ENCODE data around the gene NUB1. TPM values are rescaled to one million over a fixed set of nuclear protein-coding genes. Genes with fewer than 3 reads are reported as not detected.

NUB1 gene
- total RNA-seq, 1 experiment from 2014 or later: 48.5 TPM

GRCh38 chr7:151394076-151395035 is 52.7 kb downstream of the NUB1 start:
- Histone ChIP-seq H3K18ac (ENCODE audit: insufficient read length, low read depth, low read length) (no peak overlapping the region), H4K8ac (replicated peaks; ENCODE audit: insufficient read length, low read depth, low read length) (no peak overlapping the region), H4K5ac (ENCODE audit: insufficient read length, low read depth, low read length) (no peak overlapping the region), H2AK5ac (ENCODE audit: insufficient read length, low read length) (no peak overlapping the region), H3K23ac (ENCODE audit: insufficient read length, low read depth, low read length) (no peak overlapping the region), H2BK120ac (ENCODE audit: low read depth, low read length, poor library complexity, severe bottlenecking) (no peak overlapping the region), H4K91ac (ENCODE audit: insufficient read length, low read depth, low read length) (no peak overlapping the region), H3K4me2 (ENCODE audit: insufficient read depth, insufficient read length, low read length) (no peak overlapping the region), H3K27me3 (ENCODE audit: insufficient read depth, low read length) (no peaks in the 10 kb centered on the region), H3K4me1 (ENCODE audit: insufficient read depth, low read length) (no peaks in the 10 kb centered on the region), H2BK12ac (ENCODE audit: insufficient read length, low read depth, low read length) (no peak overlapping the region), H2BK5ac (ENCODE audit: insufficient read length, low read length) (no peak overlapping the region), H3T11ph (ENCODE audit: low read length) (no peak overlapping the region), H2BK15ac (ENCODE audit: low read depth, low read length) (no peak overlapping the region), H3K27ac (ENCODE audit: insufficient read length, low read depth, low read length) (no peak overlapping the region), H3K9ac (ENCODE audit: extremely low read depth, insufficient read length, low read length) (no peak overlapping the region), H3K79me1 (ENCODE audit: insufficient read depth, low read depth, low read length, poor library complexity, severe bottlenecking) (no peaks in the 10 kb centered on the region), H3K56ac (ENCODE audit: insufficient read length, low read depth, low read length) (no peak overlapping the region), H4K20me1 (ENCODE audit: control insufficient read depth, insufficient read depth, insufficient read length) (no peaks in the 10 kb centered on the region), H3K23me2 (ENCODE audit: insufficient read length, low read depth, low read length, poor library complexity, severe bottlenecking) (no peaks in the 10 kb centered on the region), H3K4ac (ENCODE audit: low read depth, low read length) (no peak overlapping the region), H2BK20ac (ENCODE audit: low read depth, low read length, poor library complexity, severe bottlenecking) (no peak overlapping the region), H3K9me3 (ENCODE audit: control insufficient read depth, low read depth, low read length) (no peaks in the 10 kb centered on the region), H2AFZ (ENCODE audit: low read length) (no peak overlapping the region), H3K14ac (ENCODE audit: insufficient read depth, low read length) (no peak overlapping the region), H3K79me2 (ENCODE audit: insufficient read depth, low read length) (no peaks in the 10 kb centered on the region)
- peaks cover 6 to 45% of the 10 kb centered on the region in 2 experiments for H3K4me1 Mint-ChIP-seq
- no peaks in the 10 kb centered on the region for H3K9me3 Mint-ChIP-seq
- TF ChIP-seq CTCF (conservative IDR thresholded peaks at IDR 0.05): no peak
- no CpG with 5 or more reads among the region's 35 CpGs for WGBS (ENCODE audit: extremely low coverage, insufficient read length, low lambda C conversion rate)
- H3K27me3 Mint-ChIP-seq (ENCODE audit: low read depth): peaks cover 5% of the 10 kb centered on the region
- no peak overlapping the region for H3K4me3 Mint-ChIP-seq
- H3K27ac Mint-ChIP-seq: peak overlapping the region in 1 of 3 experiments; percentile 20; a peak in 1 of 7 replicates
- DNase-seq: no peak
- H3K36me3 Mint-ChIP-seq (ENCODE audit: insufficient read depth in 1 of 3, low read depth in 3 of 3): peaks cover 8 to 10% (median 9%) of the 10 kb centered on the region in 3 experiments
